Stimulated activated CD4-positive, alpha-beta T cell treated with anti-CD3 and anti-CD28 coated beads, Interleukin-4, amount 100 ng/mL, for 24 hours (primary cell): ENCODE results near the gene RPS29.

ENCODE experiments used
- DNase-seq: peaks from one replicate; pipeline ENCODE4 v3.0.0-alpha.2; 2020

RPS29 gene

DNA sequence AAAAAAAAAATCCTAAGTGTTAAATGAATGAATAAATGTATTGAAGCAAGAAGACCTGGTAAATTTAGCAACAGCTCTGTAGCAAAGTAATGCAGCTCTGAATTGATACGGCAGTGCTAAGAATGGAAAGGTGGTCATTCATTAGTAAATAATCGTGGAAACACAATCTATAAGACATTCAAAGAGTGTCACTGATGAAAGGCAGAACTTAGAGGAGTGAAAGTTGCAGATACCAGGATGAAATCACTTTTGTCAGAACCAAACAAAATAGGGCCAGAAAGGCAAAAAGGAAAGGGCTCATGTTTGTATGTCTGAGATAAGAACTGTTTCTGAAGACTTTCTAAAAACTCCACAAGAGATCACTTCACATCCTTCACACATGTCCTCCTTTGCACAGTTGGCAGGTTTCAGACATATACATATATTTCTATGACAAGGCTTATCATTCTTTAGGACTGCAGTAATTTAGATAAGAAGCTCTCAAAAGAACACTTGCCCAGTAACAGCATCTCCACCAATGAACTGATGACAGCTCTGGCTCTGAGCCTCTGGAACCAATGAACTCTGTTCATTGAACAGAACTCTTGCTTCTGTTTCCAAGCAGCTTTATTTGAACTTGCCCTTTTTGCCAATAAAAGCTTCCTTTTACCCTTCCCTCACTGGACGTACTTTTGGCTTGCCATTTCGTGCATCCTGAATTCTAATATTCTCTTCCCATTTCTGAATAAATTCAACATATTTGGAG lies 8.3 kb upstream of the RPS29 start:
- no peak for DNase-seq

DNA sequence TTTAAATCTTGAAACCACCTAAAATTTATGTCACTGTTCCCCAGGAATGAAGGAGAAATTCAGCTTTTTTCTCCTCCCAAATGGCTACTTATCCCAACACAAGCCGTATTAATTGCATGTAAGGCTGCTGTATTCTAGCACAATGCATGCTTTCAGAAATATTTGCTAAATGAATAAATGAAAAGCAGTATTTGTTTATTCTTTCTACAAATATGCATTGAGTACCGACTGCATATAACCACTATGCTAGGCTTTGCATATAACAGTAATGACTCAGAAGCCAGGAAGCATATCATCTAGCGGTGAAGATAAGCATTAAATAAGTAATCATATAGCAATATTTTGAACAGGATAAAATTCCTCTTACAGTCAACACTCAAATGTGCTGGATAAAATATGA lies 6.8 kb upstream of the RPS29 start:
- no peak for DNase-seq

DNA sequence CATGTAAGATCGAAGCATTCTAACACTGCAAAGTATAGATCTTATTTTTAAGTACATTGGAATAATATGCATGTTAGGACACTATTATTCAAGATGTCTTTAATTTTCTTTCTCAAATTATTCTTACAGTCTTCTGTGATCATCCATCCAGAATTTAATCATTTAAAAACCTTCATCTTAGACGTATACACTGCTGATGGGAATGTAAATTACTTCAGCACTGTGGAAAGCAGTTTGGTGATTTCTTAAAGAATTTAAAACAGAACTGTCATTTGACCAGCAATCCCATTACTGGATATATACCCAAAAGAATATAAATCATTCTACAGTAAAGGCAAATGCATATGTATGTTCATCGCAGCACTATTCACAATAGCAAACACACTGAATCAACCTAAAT lies 3.2 kb upstream of the RPS29 start:
- no peak for DNase-seq

DNA sequence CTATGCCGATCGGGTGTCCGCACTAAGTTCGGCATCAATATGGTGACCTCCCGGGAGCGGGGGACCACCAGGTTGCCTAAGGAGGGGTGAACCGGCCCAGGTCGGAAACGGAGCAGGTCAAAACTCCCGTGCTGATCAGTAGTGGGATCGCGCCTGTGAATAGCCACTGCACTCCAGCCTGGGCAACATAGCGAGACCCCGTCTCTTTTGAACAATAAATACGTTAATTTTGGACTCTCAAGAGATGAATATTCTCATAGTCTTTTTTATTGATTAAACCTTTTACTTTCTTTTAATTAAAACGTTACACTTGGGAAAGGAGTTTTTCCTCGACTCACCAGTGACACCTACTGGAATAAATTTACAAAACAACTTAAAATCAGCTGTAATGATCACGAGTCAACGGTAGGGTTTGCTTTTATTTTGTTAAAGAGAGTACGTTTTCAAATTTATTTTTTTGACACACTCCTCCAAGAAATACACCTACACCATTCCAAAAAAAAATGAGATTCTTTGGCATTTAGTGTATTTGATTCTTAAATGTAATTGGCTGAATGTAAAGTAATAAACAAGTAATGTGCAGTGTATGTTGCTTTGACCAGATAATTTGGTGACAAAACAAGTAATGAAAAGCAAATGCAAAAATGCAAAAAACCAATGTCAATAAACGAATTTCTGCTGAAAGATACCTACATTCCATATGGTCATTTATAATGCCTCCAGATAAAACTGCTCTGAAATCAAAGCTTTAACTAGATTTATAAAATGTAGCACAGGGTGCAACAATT lies 687 bp upstream of the RPS29 start:
- peak; percentile 67 for DNase-seq

DNA sequence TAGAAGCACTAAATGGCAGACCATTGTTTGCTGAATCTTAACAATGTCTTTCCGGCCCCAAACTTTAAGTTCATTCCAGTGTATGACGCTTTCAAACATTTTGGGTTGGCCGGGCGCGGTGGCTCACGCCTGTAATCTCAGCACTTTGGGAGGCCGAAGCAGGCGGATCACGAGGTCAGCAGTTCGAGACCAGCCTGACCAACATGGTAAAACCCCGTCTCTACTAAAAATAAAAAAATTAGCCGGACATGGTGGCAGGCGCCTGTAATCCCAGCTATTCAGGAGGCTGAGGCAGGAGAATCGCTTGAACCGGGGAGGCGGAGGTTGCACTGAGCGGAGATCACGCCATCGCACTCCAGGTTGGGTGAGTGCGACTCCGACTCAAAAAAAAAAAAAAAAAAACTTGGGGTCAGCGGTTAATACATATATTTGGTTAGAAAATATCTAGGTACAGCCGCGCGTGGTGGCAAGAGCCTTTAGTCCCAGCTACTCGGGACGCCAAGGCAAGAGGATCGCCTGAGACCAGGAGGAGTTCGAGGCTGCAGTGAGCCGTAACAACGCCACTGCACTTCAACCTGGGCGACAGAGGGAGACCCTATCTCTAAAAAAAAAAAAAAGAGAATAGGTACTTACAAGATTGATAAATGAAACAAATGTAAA lies 1.1 kb downstream of the RPS29 start:
- peak; percentile 41 for DNase-seq

DNA sequence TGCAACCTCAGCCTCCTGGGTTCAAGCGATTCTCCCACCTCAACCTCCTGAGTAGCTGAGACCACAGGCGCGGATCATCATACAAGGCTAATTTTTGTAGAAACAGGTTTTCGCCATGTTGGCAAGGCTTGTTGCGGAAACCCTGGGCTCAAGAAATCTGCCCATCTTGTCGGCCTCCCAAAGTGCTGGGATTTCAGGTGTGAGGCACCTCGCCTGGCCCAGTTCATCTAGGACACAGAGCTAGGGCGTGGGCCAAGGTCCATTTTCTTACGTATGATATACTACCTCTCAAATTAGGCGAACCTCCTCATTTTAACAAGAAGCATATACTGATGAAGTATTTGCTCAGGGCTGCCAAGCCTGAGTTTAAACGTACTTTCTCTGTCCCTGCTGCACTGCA lies 2.1 kb downstream of the RPS29 start:
- DNase-seq = peak; percentile 12

DNA sequence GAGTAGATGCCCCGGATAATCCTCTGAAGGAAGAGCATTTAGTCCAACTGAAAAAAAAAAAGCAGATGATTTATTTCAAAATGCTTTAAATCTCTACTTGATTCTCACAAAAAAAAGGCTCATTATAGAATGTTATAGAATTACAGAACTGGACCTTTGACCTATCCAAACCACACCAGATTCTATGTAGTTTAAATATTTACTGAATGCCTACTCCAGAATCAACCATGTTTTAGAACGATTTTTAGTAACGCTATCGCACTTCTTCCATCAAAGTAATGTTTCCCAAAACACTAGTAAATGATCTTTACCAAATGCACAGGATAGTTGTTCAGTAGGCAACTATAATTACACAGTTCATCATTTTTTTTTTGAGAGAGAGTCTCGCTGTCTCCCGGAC lies 2.6 kb downstream of the RPS29 start:
- DNase-seq = no peak

DNA sequence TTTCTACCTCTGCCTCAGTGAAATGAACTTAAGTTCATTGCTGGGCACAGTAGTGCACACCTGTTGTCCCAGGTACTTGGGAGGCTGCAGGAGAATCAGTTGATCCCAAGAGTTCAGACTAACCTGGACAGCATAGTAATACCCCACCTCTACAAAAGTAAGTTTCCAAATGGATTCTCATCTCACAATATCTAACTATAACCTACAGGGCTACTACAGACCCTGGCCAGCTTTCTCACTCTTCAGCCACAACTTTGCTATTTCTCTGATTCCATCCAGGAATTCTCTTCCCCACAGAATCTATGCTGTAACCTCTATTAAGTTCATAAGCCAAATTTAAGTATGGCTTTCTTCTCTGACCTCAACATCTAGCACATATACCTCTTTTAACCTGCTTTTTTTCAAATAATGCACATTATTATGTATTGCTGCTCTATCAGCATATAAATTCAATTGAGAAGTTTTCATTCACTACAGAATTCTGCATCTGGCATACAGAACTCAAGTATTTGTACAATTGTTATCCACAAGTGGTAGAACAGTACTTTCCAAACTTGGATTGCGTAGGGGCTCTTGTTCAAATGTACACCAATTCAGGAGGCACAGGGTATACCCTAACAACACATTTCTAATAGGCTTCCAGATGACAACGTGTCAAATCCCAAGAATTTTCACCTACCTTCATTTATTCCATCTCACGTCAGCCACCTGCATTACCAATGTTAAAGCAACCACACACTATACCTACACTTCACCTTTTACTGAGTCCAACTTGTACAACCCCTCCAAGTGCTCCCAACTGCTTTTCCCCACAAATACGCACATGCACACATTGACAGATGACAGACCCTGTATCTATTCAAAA lies 3.8 kb downstream of the RPS29 start:
- DNase-seq = no peak

DNA sequence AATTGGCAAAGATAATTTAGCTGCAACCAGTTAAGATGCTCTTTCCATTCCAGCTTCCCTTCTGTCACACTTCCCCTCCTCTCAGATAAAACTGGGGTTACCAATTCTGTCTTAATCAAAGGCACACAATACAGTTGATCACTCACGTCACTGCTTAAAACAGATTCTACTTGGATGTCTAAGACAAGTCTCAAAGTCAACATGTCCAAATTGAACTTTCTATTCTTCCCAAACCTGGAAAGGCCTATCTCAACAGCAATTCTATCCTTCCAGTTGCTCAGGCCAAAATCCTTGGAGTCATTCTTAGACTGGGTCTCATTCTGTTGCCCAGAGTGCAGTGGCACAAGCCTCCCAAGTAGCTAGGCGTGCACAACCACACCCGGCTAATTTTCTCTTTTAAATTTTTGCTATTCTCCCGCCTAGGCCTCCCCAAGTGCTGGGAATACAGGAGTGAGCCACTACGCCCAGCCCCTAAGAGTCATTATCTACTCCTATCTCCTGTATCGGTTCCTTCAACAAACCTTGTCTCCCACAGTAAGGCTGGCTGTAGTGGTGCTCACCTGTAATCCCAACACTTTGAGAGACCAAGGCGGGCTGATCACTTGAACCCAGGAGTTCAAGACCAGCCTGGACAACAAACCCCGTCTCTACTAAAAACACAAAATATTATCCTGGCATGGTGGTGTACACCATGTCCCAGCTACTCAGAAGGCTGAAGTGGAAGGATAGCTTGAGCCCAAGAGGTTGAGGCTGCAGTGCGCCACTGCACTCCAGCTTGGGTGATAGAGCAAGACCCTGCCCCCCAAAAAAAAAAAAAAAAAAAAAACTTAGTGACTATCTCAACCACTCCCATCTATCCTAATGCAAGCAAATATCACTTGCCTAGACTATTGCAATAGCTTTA lies 4.7 kb downstream of the RPS29 start:
- no peak for DNase-seq

DNA sequence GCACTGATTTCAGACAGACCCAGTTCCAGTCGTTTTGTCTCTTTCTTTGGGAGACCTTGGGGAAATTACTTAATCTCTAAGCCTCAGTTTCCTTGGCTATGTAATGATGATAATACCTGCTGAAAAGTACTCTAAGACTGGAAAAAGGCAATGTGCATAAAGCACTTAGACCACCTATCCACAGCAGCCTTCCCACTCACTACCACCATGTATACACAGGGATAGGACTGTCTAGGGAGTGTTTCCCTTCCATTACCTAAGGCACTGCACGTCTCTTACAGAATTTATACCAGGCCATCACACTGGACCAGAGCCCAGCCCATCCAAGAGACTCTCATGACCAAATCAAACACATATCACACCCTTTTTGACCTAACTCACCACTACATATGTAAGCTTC lies 6.3 kb downstream of the RPS29 start:
- no peak for DNase-seq

DNA sequence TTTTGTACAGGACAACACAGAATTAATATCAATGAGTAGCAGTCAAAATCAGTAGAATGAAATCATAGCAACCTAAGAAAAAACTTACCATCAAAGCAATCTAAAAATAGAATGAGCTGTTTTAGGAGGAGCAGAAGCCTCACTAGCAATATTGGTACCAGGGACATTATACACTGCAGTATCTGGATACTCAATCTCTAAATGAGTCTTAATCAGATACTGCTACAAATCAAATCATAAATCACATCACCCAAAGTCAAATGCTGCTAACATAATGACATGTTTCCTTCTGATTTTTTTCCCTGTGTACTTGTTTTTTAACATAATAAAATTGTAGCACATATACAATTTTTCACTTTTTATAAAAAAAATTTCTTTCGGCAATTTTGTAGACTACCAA lies 8.0 kb downstream of the RPS29 start:
- DNase-seq = no peak

DNA sequence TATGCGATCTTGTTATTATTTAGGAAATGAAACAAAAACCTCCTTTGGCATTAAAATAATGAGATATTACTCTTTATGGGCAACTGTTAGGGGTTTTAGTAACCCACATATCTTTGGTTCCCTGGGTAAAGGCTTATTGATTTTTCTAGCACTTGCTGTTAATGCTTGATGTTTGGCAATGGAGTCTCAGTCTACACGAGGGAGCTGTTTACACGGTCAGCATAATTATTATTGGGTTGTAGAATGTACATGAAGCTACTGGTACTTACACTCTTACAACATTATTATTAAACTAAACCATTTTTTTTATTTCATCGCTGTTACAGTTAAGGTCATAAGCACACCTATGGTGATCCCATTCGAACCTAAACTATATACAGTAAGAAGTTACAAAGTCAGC lies 12.1 kb downstream of the RPS29 start:
- no peak for DNase-seq

DNA sequence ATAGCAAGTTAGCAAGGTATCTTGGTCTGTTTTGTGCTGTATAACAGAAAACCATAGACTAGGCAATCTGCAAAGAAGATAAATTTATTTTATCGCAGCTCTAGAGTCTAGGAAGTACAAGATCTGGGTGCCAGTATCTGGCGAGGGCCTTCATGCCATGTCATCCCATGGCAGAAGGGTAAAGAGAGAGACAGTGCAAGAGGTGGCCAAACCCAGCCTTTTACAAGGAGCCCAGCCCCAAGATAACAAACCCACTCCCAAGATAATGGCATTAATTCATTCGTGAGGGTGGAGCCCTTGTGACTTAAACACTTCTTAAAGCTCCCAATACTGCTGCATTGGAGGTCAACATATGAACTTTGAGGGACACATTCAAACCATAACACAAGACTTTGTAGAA lies 16.9 kb downstream of the RPS29 start:
- DNase-seq = no peak

DNA sequence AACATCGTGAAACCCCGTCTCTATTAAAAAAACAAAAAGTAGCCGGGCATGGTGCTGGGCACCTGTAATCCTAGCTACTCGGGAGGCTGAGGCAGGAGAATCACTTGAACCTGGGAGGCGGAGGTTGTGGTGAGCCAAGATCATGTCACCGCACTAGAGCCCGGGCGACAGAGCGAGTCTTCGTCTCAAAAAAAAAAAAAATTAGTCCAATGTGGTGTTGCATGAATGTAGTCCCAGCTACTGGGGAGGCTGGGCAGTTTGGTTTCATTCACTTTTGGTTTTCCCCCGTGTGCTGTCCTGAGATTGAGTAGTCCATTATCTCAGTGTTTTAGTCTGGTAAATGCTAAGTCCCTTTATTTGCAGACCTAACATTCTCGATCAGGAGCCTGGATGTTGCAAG lies 19.5 kb downstream of the RPS29 start:
- DNase-seq = no peak

DNA sequence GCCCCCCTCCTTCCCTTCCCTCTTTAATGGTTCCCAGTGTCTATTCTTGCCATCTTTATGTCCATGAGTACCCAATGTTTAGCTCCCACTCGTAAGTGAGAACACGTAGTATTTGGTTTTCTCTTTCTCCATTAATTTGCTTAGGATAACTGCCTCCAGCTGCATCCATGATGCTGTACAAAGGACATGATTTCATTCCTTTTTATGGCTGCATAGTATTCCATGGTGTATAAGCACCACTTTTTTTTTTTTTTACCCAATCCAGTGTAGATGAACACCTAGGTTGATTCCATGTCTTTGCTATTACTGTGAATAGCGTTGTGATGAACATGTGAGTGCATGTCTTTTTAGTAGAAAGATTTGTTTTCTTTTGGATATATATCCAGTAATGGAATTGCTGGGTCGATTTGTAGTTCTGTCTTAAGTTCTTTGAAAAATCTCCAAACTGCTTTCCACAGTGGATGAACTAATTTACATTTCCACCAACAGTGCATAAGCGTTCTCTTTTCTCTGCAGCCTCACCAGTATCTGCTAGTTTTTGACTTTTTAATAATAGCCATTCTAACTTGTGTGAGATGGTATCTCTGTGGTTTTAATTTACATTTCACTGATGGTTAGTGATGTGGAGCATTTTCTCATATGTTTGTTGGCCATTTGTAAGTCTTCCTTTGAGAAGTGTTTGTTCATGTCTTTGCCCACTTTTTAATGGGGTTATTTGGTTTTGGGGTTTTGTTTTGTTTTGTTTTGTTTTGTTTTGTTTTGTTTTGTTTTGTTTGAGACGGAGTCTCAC lies 26.0 kb downstream of the RPS29 start:
- DNase-seq = no peak

DNA sequence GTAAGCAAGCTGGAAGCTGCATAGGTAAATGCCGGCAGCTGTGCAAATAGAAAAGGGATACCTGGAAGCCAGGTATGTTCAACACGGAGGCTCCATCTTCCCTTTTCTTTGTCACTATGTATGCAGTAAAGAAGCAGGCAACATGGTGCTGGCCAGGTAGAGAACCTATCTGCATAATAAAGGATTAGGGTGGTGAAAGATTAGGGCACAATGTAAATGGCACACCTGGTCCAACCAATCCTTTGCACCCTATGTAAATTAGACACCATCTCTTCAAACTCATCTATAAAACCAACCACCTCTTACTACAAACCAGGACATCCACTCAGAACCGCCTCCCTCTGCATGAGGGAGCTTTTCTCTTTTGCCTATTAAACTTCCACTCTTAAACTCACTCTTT lies 32.3 kb downstream of the RPS29 start:
- no peak for DNase-seq

DNA sequence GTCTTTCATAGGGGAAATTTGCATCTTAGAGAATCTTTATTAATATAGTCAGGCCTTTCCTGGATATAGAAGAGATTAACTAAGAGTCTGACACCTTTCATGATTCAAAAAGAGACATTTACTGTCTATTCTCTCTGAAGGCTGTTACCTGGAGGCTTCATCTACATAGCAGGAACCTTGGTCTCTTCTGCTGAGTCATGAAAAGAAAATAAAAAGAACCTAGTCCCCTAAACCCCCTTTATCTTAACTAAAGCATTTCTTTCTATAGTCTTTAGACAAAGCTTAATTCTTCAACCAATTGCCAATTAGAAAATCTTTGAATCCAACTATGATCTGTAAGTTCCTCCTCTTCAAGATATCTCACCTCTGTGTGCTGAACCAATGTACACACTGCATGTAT lies 33.1 kb downstream of the RPS29 start:
- DNase-seq = no peak

DNA sequence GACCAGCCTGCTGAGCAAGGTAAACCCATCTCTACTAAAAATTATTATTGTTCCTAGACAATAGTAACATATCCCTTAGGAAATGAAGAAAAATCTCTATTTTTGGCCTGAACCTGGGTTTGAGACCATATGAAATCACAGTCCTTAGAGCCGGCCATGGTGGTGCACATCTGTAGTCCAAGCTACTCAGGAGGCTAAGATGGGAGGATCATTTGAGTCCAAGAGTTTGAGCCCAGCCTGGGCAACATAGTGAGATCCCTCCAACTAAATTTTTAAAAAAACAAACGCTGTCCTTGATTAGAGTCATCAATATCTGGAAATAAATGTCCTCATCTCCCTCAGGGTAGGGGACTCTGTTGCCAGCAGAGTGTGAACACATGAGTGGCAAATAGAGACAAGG lies 34.6 kb downstream of the RPS29 start:
- no peak for DNase-seq

DNA sequence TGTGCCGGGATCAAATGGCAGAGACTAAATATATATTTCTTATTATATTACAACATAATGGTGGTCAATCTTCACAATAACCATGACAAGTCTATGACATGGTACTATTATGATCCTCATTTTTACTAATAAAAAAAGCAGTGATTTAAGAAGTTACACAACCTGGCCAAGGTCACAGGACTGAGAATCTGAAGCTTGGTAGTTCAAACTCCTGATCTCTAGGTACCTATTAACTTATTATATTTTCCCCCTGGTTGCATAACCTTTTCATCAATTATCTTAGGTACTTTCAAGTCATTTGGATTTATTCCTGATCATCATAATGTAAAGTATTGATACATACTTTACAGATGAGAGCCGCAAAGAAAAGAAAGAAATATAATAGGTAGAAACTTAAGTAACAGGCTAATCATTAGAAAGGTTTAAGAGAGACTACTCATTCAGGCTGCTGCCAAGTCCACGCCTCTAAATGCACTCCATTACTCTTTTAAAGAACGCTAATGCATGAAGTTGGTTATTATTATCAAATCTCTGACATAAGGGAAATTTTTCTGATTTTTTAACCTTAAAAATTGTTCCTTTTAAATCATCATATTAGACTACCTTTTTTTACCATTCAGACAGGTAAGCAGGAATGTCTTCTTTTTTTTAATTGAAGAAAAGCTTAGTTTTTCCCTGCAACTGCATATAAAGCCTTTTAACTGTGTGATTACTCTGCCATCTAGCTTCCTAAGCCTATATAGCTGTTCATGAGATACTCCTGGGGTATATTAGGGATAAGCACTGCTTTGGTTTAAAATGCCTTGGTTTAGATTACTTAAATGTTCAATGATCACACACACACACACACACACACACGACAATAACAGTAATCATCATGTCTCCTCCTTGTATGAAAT lies 35.6 kb downstream of the RPS29 start:
- DNase-seq = no peak

DNA sequence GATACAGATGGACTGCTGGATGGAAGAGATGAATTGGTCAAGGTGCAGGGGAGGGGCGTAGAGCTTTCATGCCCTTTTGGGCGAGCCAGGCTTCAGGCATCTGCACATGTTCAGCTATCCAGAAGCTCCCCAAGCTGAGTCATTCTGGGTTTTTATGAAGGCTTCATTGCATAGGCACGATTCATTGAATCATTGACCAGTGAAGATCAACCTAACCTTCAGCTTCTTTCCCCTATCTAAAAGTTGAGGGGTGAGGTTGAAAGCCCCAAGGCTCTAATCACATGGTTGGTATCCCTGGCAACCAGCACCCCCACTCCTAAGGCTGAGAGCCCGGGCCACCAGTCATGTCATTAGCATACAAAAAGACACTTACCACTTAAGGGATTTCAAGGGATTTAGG lies 36.3 kb downstream of the RPS29 start:
- DNase-seq = no peak
